NCI-H2227 (cell line): Measurements from ENCODE around the gene GNAO1.

Source experiments
- DNase-seq: peaks from one replicate; lab custom pipeline; 2025; ENCODE audit not compliant: unreplicated experiment; lab: John Stamatoyannopoulos, UW

Gene GNAO1

GRCh38 chr16:56197192-56197992 is 6.1 kb downstream of the GNAO1 start:
- no peak for DNase-seq

DNA sequence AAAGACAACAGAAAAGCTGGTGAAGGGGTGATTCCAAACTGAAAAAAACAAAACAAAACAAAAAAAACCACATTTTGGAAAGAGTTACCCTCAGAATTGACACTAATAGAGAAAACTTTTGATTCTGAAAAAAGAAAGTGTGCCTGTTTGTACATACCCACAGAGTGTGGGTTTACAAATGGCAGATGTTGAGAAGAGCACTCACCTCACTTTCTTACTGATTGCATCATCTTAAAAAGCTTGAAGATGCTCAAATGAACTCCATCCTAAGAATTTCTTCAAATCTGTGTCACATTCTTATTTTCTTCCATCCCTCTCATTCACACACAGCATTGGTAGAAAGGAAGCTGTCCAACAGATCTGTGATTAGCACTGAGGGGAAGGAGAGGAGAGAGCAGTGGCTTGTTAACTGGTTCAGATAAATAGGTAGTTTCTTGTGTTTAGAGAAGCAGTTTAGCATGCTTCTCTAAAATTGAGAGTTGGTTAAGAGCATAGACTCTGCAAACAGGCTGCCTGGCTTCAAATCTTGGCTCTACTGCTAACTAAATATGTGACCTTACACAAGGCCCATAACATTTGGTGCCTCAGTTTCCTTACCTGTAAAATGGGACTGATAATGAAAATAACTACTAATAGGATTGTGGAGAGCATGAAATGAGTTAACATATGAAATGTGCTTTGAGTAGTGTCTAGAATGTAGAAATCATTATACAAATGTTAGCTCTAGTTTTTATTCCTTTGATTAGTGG is 6.9 kb downstream of the GNAO1 start:
- DNase-seq, result no peak

DNA sequence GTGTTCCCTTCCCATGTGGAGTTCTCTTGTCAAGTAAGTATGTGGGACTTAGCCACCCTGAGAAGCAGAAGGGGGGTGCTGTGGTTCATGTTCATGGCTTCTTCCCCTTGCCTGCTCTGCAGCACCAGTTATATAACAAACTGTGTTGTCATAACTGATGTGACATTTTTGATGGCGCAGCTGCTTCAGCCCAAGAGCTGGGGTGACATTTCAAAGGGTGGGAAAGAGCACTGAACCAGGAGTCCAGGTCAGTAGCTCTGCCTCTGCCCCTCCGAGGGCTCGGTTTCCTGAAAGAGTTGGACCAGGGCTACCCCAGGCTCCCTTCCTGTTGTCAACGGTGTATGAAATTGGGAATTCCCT is 7.4 kb downstream of the GNAO1 start:
- no peak for DNase-seq

DNA sequence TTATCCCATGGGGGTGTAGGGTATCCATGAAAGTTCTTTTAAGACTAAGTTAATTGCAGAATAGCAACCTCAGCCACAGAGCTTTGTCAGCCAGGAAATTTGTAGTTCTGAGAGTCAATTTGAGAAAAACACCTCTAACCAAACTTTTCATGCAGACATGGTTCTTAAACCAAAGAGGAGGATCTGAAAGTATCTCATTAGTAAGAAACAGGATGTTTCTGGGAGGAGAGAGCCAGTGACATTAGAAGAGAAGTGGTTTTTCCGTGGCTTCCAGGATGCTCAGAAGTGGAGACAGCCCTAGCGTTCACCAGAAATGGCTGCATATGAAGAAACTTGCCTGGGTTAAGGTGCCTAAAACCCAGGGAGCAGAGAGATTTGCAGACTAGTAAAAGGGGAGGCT is 7.9 kb downstream of the GNAO1 start:
- DNase-seq, result no peak

DNA sequence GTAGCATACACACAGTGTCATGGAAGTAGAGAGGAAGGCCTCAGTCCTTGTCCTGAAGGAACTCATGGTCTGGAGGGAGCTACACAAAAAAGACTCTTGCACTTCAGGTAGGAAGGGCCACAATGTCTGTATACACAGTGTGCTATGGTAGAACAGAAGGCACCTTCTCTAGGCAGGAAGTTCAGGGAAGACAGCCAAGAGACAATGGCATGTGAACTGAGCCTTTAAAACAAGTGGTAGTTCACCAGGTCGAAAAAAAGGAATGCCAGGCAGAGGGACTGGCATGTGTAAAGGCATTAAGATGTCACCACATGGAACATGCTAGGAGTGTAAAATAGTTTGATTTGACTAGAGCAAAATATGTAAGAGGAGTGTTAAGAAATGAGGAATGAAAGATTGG is 9.7 kb downstream of the GNAO1 start:
- no peak for DNase-seq

- DNase-seq, result no peak
These were observed 10.7 kb downstream of the GNAO1 start for GRCh38 chr16:56202036-56202435.

DNA sequence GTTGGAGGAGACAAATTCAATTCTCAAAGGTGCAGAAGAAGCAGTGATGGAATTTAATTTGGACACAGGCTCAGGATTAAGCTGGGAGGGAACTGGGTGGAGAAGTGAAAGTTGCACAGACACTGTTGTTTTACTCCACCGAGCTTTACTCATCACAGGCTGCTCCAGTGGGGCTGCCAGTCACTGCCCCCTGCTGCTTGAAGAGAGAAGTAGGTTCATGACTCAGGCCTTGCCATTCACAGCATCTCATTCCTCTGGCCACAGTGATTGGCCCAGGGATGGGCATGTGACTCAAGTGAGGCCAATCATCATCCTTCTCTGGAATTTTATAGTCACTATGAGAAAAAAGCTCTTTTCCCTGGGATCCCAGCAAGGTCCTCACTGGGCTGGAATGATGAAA is 11.8 kb downstream of the GNAO1 start:
- DNase-seq, result no peak

GRCh38 chr16:56204816-56205215 is 13.5 kb downstream of the GNAO1 start:
- no peak for DNase-seq

- no peak for DNase-seq
These were observed 15.7 kb downstream of the GNAO1 start for GRCh38 chr16:56206951-56207350.

GRCh38 chr16:56207421-56207820 is 16.1 kb downstream of the GNAO1 start:
- no peak for DNase-seq

DNA sequence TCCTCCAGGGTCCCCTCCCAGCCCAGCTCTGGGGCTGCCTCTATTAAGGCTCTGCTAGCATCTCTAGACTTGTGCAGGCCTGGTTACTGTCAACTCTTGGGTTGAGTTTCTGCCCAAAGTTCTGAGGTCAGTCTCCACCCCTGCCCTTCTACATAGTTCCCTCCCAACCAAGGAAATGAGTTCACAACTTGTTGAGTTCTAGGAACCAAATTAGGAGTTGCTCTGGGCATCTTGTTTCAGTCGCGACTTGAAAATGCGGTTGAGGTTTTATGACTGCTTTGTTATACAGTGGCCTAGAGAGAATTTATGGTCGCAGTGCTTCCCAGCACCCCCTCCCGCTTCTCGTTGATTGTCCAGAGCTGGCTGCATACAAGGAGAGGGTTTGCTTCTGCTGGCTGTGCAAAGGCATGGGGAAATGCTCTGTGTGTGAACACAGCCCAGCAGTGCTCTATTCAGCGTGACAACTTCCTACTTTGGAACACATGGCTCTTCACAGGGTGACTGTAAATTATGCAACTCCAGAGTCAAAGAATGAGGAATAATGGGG is 20.2 kb downstream of the GNAO1 start:
- DNase-seq, result no peak

GRCh38 chr16:56212144-56212543 is 20.9 kb downstream of the GNAO1 start:
- DNase-seq, result no peak

DNA sequence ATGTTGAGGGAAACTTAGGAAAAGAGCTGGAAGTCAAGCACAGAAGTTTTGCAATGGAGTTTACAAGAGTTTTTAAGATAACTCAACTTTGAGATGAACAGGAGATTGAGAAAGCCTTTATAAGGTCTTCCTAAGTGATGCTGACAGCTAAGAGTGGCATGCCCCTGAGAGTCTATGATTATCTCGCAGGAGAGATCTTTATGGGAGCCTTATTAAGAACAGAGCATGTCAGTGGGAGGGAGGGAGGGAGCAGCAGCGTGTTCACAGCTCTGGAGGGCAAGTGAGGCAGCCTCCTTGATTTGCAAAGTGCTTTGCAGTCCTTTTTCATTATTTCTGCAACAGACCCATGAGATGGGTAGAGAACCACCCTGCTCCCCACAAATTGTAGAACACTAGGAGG is 30.7 kb downstream of the GNAO1 start:
- DNase-seq, result peak; percentile 5

DNA sequence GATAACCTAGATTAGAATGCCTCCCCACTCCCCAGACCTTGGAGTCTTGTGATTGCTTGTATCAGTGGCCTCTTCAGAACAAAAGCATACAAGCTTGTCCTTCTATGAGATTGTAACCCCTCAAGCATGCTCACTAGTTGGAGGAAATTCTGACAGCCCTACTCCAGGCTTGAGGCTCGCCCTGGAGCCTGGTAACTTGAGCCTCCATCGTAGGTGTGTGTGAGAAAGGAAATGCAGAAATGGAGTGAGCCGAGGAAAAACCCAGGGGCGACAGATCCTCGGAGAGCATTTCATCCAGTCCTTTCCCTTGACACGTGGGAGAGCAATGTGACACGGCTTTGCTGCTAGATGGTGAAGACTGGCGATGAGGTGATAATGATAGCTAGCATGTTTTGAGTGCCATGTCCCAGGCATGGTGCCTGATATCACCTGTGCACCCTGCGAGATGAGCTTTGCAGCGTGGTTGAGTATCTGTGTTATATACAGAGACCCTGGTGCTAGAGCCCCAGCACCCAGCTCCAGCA is 31.2 kb downstream of the GNAO1 start:
- no peak for DNase-seq

DNA sequence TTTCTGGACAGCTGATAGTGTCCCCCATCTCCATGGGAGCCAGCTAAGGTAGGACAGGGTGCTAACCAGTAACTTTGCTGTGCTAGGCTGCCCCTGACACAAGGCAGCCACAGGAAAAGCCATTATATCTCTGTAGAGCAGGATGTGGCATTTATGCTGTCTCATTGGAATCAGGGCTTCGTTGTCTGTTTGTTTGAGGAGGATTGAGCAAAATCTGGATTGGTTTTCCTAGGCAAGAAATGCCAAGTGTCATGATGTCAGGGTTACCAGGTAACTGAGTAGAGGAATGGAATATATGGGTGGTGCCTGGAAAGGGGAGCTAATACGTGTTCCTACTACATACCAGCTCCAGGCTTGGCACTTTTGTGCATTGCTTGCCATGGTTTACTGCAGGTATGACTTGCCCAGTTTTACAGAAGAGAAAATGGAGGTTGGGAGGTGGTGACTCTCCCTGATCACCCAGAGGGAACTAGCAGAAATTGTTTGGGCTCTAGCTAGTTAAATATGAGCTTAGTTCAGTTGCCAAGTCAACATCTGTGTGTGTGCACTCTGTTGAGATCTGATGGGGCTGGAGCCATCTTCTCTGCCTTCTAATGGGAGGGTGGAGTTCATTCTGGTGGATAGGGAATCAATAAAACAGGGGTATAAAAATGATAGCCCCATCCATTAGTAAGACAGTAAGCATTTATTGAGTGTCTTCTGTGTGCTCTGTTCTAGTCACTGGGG is 33.9 kb downstream of the GNAO1 start:
- no peak for DNase-seq

DNA sequence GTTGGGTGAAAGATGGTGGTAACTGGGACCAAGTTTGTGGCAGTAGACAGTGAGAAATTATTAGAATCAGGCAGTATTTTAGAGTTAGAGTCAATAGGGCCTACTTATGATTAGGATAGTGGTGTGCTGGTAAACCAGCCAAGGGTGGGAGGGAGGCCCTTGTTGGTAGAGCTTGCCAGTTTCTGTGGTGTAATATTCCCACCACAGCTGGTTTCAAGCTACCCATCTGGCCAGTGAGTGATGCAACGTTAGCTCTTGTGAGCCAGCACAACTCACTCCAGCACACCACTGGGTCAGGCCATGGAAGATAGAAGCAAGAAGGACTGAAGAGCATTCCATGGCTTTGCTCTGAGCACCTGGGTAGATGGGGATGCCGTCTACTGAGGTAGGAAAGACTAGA is 34.9 kb downstream of the GNAO1 start:
- DNase-seq, result no peak

DNA sequence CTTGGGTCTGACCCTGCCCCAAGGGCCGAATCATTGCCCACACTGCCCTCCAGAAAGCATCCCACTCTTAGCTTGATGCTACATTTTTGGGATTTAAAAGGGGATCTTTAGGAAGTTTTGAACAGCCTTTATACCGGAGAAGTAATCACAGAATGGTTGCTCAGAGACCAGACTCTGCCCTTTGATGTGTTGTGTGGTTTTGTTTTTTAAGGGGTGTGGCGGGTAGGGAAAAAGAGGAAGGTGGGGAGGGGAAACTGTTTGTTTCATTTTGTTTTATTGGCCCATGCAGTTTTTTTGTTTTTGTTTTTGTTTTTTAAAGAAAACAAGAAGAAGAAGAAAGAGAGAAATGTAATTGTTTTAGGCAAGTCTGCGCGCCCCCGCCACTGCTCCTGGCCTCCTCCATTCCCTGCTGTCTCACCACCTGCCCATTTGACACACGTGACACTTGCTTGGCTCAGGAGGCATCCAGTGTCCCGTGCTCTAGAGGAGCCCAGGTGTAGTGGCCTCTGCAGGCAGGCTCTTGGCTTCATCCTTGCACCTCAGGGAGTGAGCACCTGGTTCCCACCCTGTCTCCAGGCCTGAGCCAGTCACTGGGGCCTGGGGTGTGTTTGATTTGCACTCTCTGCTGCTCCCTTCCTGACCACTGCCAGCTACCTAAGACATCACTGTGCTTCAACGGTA is 35.7 kb downstream of the GNAO1 start:
- no peak for DNase-seq

DNA sequence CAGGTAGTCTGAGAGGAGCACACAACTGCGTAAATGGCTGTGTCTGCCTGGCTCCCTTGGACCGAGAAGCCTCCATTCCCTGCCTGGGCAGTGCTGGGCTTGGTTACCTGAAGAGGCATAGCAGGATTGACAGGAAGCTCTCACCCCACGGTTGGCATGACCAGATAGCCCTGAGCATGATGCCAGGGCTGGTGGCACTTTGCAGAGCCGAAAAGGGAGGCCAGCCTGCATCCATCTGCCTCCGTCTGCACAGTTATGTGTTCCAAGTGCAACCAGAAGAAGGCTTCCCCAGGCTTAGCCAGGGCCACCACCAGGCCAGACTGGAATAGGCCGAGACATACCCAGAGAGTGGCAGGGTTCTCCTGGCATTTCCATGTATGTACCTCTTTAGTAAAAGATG is 36.6 kb downstream of the GNAO1 start:
- DNase-seq, result no peak

DNA sequence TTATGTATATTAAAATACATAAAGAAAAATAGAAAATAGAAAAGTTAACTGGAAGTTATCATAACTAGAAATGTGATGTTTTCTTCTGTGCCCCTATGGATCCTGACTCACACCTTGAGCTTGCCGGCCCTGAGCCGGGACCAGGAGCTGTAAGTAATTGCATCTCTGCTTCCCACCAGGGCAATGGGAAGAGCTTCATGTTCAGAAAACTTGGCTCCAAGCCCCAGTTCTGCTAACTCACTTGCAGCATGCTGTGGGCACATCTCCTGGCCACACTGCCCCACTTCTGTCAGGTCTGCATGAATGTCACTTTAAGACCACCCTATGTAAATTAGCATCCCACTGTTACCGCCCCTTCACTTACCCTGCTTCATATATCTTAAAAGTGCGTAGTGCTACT is 37.2 kb downstream of the GNAO1 start:
- no peak for DNase-seq

- no peak for DNase-seq
These were observed 42.7 kb downstream of the GNAO1 start for GRCh38 chr16:56233795-56234566.
